HG03469 (cell line): ENCODE measurements around the gene RNU1-4.
A peak's percentile ranks its signal among the peaks of the same experiment; 100 is the strongest.
"Not testable (repeated sequence)": the region's sequence is repeated elsewhere in the genome, so short reads cannot be mapped to it uniquely, and the experiment has no call there.

Source experiments
- ATAC-seq: cut with Tn5 transposase; IDR thresholded peaks from one replicate; pipeline ENCODE4 v1.9.1; 2021; ENCODE audit warnings: mild to moderate bottlenecking, moderate library complexity, moderate number of reproducible peaks; ENCODE audit not compliant: unreplicated experiment

The RNU1-4 gene

DNA sequence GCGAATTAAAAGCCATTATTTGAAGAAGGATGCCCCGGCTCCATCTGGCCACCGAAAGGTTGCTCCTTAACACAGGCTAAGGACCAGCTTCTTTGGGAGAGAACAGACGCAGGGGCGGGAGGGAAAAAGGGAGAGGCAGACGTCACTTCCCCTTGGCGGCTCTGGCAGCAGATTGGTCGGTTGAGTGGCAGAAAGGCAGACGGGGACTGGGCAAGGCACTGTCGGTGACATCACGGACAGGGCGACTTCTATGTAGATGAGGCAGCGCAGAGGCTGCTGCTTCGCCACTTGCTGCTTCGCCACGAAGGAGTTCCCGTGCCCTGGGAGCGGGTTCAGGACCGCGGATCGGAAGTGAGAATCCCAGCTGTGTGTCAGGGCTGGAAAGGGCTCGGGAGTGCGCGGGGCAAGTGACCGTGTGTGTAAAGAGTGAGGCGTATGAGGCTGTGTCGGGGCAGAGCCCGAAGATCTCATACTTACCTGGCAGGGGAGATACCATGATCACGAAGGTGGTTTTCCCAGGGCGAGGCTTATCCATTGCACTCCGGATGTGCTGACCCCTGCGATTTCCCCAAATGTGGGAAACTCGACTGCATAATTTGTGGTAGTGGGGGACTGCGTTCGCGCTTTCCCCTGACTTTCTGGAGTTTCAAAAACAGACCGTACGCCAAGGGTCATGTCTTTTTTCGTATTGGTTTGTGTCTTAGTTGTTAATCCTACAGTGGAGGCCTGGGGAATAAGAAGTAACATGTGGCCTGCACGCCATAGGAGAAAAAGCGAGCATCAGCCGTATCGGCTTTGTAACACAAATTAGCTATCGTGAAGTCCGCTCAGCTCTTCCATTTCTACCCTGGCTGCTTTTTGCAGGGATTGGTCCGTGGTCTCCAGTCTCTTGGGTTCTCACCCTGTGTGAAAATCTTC, at the start of gene RNU1-4:
Gene RNU1-4 (plus strand): TSS at position 470 of the 918 bp plus-strand sequence.
- peak; percentile 42 for ATAC-seq

DNA sequence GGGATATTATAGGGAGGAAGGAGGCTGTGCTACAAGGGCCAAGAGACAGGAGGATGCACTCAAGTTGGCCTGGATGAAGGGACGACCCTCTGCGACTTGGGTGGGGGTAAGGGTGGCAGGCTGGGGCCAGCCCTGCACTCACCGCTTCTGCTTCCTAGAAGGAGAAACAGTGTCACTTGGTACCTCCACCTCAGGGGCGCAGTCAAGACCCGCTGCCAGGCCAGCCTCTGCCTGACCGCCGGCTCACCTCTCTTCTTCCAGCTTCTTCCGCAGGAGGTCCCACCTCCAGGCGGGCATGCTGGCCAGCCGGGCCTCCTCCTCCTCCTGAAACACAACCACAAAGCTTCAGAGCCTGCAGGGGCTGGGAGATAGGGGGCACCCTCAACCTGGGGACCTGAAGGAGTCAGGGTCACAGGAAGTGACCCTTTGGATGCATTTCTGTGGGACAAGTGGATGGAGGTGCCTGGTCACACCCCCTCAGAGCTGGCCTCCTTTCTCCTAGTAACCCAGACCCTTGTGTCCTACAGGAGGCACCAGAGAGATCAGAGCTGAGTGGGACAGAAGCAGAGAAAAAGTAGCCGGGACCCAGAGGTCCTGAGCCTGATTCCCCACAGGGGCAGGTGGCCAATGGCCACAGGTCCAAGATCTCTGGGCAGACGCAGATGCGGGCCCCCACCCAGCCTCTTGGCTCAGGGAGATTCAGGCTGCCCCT, 49.2 kb upstream of the RNU1-4 start:
- not testable (repeated sequence) for ATAC-seq

DNA sequence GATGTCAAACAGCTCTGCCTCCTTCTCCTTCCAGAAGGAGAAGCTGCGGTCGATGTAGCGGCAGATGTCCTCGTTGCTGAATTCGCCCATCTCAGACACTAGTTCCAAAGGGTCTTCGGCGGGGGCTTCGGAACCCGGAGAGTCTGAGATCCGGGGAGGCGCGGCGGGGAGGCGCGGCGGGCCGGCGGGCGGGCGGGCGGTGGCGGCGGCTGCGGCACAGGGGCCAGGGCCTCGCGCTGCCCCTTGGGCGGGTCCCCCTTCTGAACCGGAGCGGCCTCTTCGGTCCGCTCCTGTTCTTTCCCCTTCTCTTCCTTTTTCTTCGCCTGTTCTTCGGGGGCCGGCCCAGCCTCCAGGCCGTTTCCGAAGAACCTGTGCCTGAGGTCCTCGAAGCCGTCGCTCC, 48.0 kb upstream of the RNU1-4 start:
- ATAC-seq = not testable (repeated sequence)

DNA sequence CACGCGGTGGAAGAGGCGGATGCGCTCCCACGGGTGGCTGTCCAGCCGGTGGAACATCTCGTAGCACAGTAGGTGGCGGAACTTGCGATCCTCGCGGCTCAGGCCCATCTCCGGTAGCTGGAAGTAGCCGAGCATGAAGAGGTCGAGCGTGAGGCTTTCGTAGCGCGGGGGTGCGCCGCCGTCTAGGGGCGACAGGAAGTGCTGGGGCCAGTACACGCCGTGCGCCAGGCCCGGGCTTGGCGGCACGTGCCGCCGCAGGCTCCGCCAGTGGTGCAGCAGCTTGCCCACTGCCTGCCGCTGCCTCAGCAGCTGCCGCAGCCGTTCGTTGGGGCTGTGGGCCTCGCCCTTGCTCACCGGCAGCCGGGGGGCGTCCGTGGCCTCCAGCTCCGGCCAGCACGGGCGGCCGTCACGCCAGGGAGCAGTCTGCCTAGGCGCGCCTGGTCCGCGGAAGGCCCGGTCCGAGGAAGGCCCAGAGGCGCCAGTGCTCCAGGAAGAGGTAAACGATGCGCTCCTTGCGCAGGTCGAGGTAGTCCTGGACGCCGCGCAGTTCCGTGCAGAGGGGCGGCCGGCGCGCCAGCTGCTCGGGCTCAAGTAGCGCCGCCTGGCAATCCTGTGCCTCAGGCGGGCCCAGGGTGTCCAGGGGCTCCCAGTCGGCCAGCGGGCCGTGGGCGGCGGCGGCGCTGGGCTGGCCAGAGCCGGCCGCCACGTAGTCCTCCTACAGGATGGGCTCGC, 47.4 kb upstream of the RNU1-4 start:
- not testable (repeated sequence) for ATAC-seq

DNA sequence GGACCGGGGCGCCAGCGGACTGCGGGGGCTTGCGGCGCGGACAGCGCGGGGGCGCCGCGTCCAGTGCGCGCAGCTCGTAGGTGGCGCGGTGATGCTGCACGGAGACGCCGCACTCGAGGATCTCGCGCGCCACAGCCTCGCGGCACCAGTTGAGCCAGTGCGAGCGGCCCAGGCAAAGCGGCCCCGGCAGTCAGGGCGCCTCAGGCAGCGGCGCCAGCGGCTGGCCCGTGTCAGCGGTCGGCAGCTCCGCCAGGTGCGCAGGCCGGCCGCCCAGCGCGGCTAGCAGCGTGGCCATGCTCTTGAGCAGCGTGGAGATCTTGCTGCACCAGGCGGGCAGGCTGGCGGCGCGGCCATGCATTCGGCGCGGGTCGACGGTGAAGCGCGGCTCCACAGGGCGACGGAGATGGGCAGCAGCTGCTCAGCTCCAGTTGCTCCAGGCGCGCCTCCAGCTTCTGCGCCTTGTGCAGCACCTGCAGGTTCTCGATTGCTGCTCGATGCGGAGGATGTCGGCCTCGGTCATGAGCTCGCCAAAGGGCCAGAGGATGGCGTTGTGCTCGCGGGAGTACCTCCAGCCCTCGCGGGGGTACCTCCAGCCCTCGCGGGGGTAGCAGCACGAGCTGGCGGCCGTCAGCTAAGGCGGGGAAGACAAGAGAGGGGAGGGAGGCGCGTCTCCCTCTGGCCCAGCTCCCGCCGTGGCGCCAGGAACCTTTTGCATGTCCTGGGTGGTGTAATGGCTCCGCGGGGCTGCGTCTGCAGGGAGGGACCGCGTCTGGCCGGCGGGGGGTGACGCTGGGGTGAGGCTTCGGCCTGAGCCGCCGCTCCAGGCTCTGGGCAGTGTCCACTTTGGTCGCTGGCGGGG, 46.6 kb upstream of the RNU1-4 start:
- ATAC-seq = not testable (repeated sequence)

DNA sequence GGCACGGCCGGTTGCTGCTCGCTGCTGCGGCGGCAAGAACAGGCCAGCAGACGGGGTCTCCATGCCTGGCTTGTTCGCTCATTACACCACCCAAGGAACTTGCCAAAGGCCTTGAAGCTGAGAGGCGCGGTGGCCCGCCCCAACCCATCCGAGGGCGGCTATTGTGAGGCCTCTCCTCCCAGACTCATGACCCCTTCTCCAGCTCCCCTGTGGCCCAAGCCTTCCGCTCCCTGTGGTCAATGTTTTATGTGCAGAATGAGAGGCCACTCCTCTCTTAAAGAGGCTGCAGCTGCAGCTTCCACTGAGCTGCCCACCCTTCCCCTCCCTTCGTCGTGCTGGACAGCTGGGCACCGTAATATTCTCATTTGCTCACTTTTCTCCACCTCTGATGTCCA, 46.0 kb upstream of the RNU1-4 start:
- not testable (repeated sequence) for ATAC-seq

DNA sequence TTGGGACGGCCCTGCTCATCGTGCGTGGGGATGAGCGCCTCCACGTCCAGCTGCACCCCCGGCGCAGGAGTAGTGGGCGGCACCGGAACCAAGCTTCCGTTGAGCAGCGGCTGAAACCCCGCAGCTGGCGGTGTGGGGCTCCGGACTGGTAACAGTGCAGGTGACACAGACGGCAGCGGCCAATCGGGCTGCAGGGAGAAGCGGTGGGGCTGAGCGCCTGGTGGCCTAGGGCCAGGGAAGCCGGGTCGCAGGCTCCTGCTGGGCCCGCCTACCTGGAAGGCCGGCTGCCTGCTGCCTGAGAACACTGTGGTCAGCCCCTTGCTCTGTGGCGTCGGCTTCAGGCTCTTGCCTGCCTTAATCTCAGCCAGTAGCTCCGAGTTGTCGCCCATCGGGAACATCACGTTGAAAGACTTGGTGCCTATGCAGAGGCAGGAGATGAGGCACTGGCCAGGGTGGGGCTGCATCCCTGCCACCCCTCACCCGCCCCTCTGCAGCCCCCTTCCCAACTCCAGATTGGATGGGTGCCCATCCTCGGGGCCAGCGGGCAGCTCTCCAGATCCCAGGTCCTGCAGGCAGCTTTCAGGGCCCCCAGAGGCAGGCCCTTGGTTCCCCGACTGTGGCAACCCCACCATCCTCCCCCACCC, 43.7 kb upstream of the RNU1-4 start:
- ATAC-seq = not testable (repeated sequence)

DNA sequence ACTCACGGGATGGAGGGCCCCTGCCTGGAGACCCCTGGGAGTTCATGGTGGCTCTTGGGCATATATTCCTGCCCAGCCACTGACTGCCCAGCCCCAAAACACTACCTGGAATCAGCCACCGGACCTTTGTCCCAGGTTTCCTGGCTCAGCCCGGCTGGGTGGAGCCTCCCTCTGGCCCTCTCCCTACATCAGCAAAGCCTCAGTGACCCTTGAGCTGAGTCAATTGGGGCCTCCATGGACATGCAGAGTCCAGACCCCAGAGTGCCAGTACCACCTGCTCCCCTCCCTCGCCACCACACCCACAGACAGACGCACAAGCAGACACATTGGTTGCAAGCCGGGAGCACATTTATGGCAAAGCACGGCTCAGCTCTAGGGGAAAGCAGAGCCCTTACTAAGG, 43.2 kb upstream of the RNU1-4 start:
- not testable (repeated sequence) for ATAC-seq

DNA sequence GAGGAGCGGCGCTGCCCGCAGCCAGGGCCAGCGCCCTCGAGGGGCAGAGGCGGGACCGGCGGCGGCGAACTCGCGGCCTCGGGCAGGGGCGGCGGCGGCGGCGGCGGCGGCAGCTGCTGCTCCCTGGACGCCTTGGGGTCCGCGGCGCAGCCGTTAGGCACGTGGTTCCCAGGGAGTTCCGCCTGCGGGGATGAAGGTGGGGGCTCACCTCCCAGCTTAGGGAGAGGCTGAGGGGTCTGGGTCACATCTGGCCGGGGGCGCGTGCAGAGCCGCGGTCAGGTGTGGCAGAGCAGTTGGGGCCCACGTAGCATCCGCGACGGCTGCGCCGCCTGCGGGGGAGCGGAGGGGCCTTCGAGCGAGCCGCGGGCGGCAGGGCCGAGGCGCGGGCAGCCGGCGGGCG, 40.9 kb upstream of the RNU1-4 start:
- not testable (repeated sequence) for ATAC-seq

DNA sequence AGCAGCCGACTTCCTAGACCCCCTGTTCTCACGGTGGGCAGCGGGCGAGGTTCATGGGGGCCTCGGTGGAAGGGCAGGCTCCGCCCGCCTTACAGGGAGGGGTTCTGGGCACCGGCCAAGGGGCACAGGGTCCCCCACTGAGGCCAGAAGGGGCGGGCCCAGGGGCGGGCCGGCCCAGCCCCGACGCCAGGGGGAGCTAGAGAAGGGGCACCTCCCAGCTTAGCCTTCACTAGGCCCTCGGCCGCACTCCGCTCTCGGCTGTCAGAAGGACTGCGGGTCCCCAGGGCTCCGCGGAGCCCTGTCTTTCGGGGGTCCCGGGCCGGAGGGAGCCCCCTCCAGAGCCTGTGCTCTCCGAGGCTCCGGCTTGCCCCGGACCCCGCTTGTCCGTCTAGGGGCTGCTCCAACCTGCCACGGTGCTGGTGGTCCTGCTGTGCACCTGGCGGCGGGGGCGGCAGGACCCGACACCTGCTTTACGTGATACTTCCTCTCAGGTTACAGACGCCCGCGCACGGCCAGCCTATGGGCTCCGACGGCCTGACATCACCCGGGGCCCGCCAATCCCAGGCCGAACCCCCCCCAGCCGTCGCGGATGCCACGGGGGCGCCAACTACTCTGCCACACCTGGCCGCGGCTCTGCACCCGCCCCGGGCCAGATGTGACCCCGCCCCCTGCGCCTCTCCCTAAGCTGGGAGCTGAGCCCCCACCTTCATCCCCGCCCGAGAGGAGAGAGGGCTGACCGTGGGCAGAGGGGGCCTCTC, 40.0 kb upstream of the RNU1-4 start:
- not testable (repeated sequence) for ATAC-seq

DNA sequence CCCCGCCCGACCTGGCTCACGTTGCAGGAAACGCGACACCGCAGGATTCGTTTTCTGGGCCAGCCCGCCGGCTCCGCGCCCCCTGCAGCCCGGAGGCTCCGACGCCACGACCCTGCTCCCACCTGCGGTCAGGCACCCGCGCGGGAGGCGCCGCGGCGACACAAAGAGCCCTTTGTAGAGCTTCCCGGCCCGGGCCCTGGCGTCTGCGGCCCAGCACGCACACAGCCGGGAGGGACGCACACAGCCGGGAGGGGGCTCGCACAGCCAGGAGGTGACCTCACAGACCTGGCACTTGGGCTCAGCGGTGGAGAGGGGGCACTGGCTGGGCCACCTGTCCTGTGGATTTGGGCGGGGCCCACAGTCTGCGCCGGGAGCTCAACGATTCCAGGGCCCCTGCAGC, 39.1 kb upstream of the RNU1-4 start:
- not testable (repeated sequence) for ATAC-seq

DNA sequence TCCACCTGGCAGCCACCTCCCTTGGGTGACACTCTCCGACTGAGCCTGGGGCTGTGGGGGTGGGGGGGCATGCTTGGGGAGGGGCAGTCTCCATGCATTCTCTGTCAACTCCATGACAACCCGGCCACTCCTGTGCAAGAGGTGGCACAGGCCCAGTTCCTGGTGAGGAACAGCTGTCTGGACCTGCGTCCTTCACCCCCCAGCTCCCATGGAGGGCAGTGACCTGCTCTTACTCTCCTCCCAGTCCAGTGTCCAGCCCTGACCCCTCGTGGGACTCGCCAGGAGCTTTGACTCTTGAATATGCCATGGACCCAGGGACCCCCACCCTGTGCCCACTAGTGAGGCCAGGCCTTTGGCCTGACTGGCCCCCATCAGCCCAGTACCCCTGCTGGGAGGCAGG, 38.0 kb upstream of the RNU1-4 start:
- ATAC-seq = not testable (repeated sequence)

DNA sequence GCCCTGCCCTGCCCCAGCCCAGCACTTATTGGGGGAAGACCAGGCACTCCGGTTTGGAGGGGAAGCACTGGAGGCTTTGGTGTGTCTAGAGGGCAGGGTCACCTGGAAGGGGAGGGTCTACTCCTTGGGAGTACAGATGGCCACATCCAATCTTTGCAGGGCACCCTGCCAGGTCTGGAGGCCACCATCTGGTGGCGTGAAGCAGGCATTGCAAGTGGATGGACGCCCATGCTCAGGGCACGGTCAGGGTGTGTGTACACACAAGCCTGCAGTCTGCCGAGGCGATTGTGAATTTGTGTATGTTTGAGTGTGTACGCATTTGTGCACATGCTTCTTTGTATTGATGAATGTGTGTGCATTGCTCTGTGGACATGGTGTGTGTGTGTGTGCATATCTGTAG, 37.2 kb upstream of the RNU1-4 start:
- ATAC-seq = not testable (repeated sequence)

DNA sequence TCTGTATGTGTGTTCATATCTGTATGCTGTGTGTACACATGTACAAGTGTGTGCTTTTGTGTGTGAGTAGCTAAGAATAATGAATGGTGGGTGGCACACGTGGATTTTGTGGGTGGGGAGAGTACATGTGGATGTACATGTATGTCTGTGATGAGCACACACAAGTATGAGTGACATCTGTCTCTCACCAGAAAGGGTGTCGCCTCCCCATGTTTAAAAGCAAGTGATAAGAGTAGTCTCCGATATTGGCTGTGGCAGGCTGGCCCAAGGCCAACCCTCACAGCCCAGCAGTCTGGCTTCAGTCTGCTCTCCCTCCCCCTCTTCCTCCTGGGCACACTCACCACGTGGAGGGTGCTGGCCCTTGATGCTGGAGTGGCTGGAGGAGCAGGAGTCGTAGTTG, 36.7 kb upstream of the RNU1-4 start:
- not testable (repeated sequence) for ATAC-seq

DNA sequence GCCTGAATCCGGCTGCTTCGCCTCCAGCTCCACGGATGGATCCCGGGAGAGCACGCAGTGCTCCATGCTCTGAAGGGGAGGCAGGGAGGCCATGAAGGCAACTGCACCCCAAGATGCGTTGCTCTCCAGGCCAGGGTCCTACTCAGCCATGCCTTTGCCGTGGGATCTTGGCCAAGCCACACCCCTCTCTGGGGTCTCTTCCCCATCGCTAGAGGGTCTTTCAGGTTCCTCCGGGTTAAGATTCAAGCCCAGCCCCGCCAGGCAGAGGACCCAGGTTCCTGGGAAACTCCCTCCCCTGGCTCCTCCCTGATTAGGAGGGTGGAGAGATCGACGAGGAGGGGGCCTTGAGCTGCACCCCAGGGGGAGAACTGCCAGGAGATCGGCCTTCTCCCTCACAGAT, 36.2 kb upstream of the RNU1-4 start:
- ATAC-seq = not testable (repeated sequence)

DNA sequence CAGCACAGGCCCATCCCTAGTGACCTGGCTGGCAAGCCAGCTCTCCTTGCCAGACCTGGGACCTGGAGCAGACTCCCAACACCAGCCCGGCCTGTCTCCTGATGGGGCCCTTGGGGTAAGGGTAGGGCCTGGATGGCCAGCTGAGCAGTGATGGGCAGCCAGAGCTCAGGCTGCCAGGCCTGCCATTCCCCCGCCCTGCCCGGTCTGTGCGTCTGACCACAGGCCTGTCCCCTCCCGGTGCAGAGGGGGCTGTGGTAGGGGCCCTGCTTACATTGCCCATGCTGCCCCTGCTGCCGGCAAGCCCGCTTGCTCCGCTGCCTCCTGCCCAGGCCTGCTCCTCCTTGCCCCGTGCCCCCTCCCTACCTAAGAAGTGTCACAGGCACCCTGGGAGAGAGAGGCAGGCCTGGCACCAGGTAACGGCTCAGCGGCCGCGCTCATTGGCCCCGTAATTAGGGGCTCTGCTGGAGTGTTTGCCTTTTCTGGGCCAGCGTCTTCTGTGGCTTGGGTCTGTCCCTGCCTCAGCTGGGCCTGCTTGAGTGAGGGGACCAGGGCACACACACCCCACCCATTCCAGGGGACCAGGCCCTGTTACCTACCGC, 35.7 kb upstream of the RNU1-4 start:
- not testable (repeated sequence) for ATAC-seq

DNA sequence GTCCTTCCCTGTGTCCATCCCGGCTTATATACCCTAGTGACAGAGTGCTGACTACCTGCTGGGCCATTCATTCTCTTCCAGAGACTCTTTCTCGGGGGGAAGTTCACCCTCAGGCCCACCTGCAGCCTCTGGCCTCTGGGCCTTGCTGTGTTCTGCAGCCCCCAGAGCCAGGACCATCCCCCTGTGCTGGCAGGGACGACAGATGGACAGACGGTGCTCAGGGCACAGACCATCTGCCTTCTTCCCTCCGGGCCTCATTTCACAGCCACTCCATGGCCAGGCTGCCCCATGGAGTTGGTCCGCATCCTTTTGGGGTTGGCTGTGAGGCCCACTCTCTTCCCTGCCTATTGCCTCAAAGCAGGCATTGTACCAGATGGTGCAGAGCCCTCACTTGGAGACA, 34.0 kb upstream of the RNU1-4 start:
- not testable (repeated sequence) for ATAC-seq
